Upper lobe of left lung (tissue), 6 donors: ENCODE data around the gene CDC42EP1. TPM values are rescaled to one million over a fixed set of nuclear protein-coding genes. Genes with fewer than 3 reads are reported as not detected.

Experiments used
- ATAC-seq, 2 donors: fragments of 200-7000 bp; cut with Tn5 transposase; one replicate each; pipeline ENCODE4 v1.9.1; 2022; ENCODE audit warnings: mild to moderate bottlenecking in 2 of 2, moderate library complexity in 2 of 2; ENCODE audit not compliant: low FRiP score in 2 of 2
- DNase-seq, 2 donors: peaks; one replicate each; pipeline ENCODE4 v3.0.0-alpha.2; 2019 to 2020
- H3K27ac ChIP-seq, 4 donors: fragments of 200-600 bp; sonication (generic); one replicate each; pipeline ENCODE4 v1.5.1; 2016 to 2019
- H3K27me3 ChIP-seq, 4 donors: fragments of 200-600 bp; sonication (generic); one replicate each; pipeline ENCODE4 v1.5.1; 2017 to 2019
- H3K36me3 ChIP-seq, 4 donors: fragments of 200-600 bp; sonication (generic); one replicate each; pipeline ENCODE4 v1.5.1; 2016 to 2019
- H3K4me1 ChIP-seq, 4 donors: fragments of 200-600 bp; sonication (generic); one replicate each; pipeline ENCODE4 v1.5.1; 2018 to 2019
- H3K4me3 ChIP-seq, 4 donors: fragments of 200-600 bp; sonication (generic); one replicate each; pipeline ENCODE4 v1.5.1; 2017 to 2019; ENCODE audit warnings: mild to moderate bottlenecking in 2 of 4, moderate library complexity in 1 of 4
- H3K9me3 ChIP-seq, 4 donors: fragments of 200-600 bp; sonication (generic); one replicate each; pipeline ENCODE4 v1.5.1; 2018 to 2019
- CTCF ChIP-seq, 6 experiments: fragments of 450-650 bp in 4 of 6; fragments of 200-600 bp in 2 of 6; sonication (generic) in 2 of 6; IDR thresholded peaks; one replicate each; pipeline ENCODE4 v1.5.1; 2016 to 2019; ENCODE audit warnings: antibody characterized with exemption in 6 of 6
- EP300 ChIP-seq, 4 donors: sonication (generic); formaldehyde crosslinking; IDR thresholded peaks; one replicate each; pipeline ENCODE4 v1.5.1; 2017; ENCODE audit warnings: antibody characterized with exemption in 4 of 4, control low read depth in 2 of 4
- POLR2A ChIP-seq, 4 donors: fragments of 450-650 bp; IDR thresholded peaks; one replicate each; pipeline ENCODE4 v1.5.1; 2016 to 2017; ENCODE audit warnings: antibody characterized with exemption in 4 of 4, mild to moderate bottlenecking in 2 of 4
- POLR2AphosphoS5 ChIP-seq, 2 donors: sonication (generic); formaldehyde crosslinking; IDR thresholded peaks; one replicate each; pipeline ENCODE4 v1.5.1; 2017; ENCODE audit warnings: antibody characterized with exemption in 2 of 2
- WGBS, 2 donors: methylation state at CpG; one replicate each; pipeline ENCODE4 v1.1.5; 2017 to 2018; 5-methylcytosine and 5-hydroxymethylcytosine counted together
- total RNA-seq, 6 donors: library from RNA; depleted of rRNA in 4 of 6; stranded (reverse); fragments of >200 nt in 4 of 6; gene quantifications; one replicate each; pipeline versions ENCODE4 v1.1.0 to v1.2.1, GENCODE V29; 2016 to 2021
- donor health status: DM: no; HTN: no; CAD: no; lungs with moderate emphysema.
- donor health status: DM: no; HTN: yes; CAD: no; lungs with severe emphysema.

CDC42EP1 gene
- total RNA-seq, 6 donors from 2014 or later = 38.8 to 81.7 (median 67.5) TPM

DNA sequence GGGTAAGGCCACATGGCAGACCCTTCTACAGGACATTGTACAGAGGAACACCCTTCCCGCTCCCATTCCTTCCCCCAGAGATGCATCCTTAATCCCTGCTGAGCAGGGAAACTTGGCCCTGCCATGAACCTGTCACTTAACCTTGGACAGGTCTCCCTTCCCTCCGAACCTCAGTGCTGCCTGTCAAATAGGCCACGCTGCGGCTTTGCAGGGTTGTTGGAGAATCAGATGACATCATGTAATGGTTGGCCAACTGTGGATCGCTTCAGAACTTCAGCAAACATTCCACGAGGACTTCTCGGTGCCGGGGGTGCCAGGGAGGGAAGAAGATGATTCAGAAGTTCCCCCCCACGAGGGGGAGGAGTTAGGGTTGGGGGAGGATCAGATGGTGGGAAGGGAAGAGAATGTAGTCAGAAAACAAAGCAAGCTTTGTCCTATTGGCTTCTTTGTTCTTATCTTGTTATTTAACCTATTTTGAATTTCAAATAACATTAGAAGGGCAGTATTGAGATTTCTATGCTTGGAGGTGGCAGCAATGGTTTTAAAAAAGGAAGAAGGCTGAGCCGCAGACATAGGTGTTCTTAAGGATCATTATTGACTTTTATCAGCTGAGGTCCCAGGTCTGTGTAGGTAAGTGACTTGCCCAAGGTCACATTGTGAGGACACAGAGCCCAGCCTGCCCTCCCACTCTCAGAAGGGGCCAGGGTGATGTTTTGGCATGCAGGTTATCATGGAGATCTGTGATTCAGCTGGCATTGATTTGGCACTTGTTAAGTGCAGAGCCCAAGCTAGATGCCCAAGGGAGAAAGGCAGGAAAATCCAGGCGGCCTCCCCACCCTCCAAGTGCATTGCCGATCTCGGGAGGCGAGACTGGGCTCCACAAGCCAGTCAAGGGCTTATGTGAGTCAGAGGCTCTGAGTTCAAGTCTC, 3.1 kb downstream of the CDC42EP1 start:
- WGBS, 2 donors = 37 to 41% methylated on average over 12 to 14 of the region's 14 CpGs
- H3K4me1 ChIP-seq = peaks cover 72 to 88% (median 76%) of the 10 kb centered on the region in 4 donors

DNA sequence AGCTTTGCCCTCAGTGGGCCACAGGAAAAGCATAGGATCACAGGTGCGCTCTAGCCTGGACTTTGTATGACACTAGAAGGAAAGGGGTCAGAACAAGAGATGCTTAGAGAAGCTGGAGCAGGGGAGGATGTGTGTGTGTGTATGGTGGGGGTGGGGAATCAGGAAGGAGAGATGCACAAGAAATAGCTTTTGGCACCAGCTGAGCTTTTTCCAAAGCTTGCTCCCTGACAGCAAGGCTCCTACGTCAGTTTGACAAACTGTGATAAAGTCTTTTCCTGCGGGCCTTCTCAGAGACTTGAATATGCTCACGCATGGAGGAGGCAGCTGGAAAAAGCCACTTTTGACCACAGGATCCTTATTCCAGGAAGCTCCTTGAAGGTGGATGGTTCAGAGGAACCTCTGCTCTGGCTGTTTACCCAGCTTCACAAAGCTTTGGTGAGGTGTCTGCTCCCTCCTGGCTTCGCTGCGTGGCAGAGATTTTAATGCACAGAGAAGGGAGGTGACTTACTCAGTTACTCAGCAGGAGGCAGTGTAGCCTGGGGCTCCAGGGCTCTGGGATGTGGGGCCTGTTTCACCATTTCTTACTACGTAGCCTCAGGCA, 3.9 kb downstream of the CDC42EP1 start:
- peaks cover 79 to 96% (median 83%) of the 10 kb centered on the region in 4 donors for H3K4me1 ChIP-seq
- DNase-seq (no peak), ATAC-seq (no peak)
- H3K36me3 ChIP-seq = peaks cover 5 to 31% (median 17%) of the 10 kb centered on the region in 4 donors
- peaks cover 0 to 15% (median 2%) of the 10 kb centered on the region in 4 donors for H3K27me3 ChIP-seq
- 57 to 65% methylated on average over 7 of the region's 7 CpGs for WGBS, 2 donors
- no peaks in the 10 kb centered on the region for H3K9me3 ChIP-seq
- H3K4me3 ChIP-seq = peak overlapping the region in 1 of 4 donors; percentile 9
- H3K27ac ChIP-seq = peak overlapping the region; percentile 97 to 99 (median 99)
- no peak for TF ChIP-seq EP300 (IDR thresholded peaks at IDR 0.05)

More for the DNA sequence above, 3.1 kb downstream of the CDC42EP1 start:
- Histone ChIP-seq H3K27ac (peak overlapping the region; percentile 97 to 99 (median 99)), H3K36me3 (peaks cover 5 to 25% (median 13%) of the 10 kb centered on the region in 4 donors), H3K4me3 (peak overlapping the region in 1 of 4 donors; percentile 87), H3K27me3 (peaks cover 0 to 15% (median 2%) of the 10 kb centered on the region in 4 donors), H3K9me3 (no peaks in the 10 kb centered on the region)
- ATAC-seq = peak; percentile 27 to 57
- TF ChIP-seq EP300 (IDR thresholded peaks at IDR 0.05) = no peak
- peak; percentile 49 to 50 for TF ChIP-seq POLR2AphosphoS5 (IDR thresholded peaks at IDR 0.05)
- no peak for TF ChIP-seq POLR2A (IDR thresholded peaks at IDR 0.05)
- TF ChIP-seq CTCF (IDR thresholded peaks at IDR 0.05) = no peak
- peak in 1 of 2 donors; percentile 77 for DNase-seq

GRCh38 chr22:37565830-37566229, 5.5 kb downstream of the CDC42EP1 start:
- peak overlapping the region; percentile 67 to 99 (median 82) for H3K27ac ChIP-seq
- H3K9me3 ChIP-seq = no peaks in the 10 kb centered on the region
- peaks cover 5 to 36% (median 17%) of the 10 kb centered on the region in 4 donors for H3K36me3 ChIP-seq
- ATAC-seq (no peak), DNase-seq (no peak)
- H3K4me3 ChIP-seq = peak overlapping the region in 1 of 4 donors; percentile 9
- WGBS, 2 donors = 39 to 49% methylated on average over 15 to 16 of the region's 17 CpGs
- peaks cover 83 to 96% (median 87%) of the 10 kb centered on the region in 4 donors for H3K4me1 ChIP-seq
- H3K27me3 ChIP-seq = peaks cover 0 to 11% (median 0%) of the 10 kb centered on the region in 4 donors
- no peak for TF ChIP-seq CTCF (IDR thresholded peaks at IDR 0.05)
- no peak for TF ChIP-seq POLR2AphosphoS5 (IDR thresholded peaks at IDR 0.05)
- TF ChIP-seq POLR2A (IDR thresholded peaks at IDR 0.05) = no peak
- TF ChIP-seq EP300 (IDR thresholded peaks at IDR 0.05) = no peak

DNA sequence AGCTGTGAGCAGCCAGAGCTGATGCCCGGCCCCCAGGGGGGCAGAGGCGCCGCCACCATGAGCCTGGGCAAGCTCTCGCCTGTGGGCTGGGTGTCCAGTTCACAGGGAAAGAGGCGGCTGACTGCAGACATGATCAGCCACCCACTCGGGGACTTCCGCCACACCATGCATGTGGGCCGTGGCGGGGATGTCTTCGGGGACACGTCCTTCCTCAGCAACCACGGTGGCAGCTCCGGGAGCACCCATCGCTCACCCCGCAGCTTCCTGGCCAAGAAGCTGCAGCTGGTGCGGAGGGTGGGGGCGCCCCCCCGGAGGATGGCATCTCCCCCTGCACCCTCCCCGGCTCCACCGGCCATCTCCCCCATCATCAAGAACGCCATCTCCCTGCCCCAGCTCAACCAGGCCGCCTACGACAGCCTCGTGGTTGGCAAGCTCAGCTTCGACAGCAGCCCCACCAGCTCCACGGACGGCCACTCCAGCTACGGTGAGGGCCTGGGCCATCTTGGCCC, 6.1 kb downstream of the CDC42EP1 start:
- DNase-seq (peak; percentile 49 to 82), ATAC-seq (no peak)
- Histone ChIP-seq H3K27ac (peak overlapping the region; percentile 67 to 99 (median 82)), H3K9me3 (no peaks in the 10 kb centered on the region), H3K4me1 (peaks cover 78 to 91% (median 82%) of the 10 kb centered on the region in 4 donors), H3K36me3 (peaks cover 5 to 36% (median 17%) of the 10 kb centered on the region in 4 donors), H3K4me3 (peak overlapping the region in 1 of 4 donors; percentile 9), H3K27me3 (peaks cover 0 to 6% (median 0%) of the 10 kb centered on the region in 4 donors)
- WGBS, 2 donors = 49% methylated on average over 24 of the region's 28 CpGs; no CpG with 5 or more reads in 1 of the 2 donors
- TF ChIP-seq POLR2AphosphoS5 (IDR thresholded peaks at IDR 0.05) (no peak), POLR2A (IDR thresholded peaks at IDR 0.05) (no peak), EP300 (IDR thresholded peaks at IDR 0.05) (no peak), CTCF (IDR thresholded peaks at IDR 0.05) (peak in 1 of 6 experiments; percentile 8)
